Cardiac fibroblast (primary cell): Measurements from ENCODE around the gene UBE2E2.

Source experiments
- DNase-seq, 2 donors: peaks; one replicate each; pipeline versions ENCODE4 v3.0.0 to v3.0.0-alpha.2; 2010; ENCODE audit warnings: low read depth in 2 of 2
- H3K4me3 ChIP-seq, 2 donors: replicated peaks in 1 of 2; 1 replicate in 1 of 2; 2 replicates in 1 of 2; pipeline ENCODE4 v1.5.1; 2011; ENCODE audit warnings: low read depth in 2 of 2, low read length in 2 of 2, mild to moderate bottlenecking in 2 of 2, moderate library complexity in 1 of 2
- TF ChIP-seq, protein P1 (sequence below): IDR thresholded peaks from one replicate; pipeline ENCODE4 v1.5.1; 2011; ENCODE audit warnings: low read depth, mild to moderate bottlenecking, low read length, inconsistent platforms

UBE2E2 gene

DNA sequence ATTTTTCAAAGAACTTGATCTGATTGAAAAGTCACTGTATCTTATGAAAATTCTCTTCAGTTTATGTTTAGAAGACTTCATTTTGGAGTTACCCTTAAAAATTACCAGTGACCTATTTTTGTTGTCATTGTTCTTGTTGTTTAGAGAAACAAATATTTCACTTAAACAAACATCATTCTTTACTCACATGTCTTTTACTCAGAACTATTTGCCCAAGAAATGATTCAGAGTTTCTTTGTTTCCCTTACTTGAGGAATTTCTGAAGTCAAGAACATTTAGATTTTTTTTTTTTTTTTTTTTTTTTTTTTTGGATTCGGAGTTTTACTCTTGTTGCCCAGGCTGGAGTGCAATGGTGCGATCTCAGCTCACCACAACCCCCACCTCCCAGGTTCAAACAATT is 343.1 kb downstream of the UBE2E2 start:
- TF ChIP-seq, protein P1, sequence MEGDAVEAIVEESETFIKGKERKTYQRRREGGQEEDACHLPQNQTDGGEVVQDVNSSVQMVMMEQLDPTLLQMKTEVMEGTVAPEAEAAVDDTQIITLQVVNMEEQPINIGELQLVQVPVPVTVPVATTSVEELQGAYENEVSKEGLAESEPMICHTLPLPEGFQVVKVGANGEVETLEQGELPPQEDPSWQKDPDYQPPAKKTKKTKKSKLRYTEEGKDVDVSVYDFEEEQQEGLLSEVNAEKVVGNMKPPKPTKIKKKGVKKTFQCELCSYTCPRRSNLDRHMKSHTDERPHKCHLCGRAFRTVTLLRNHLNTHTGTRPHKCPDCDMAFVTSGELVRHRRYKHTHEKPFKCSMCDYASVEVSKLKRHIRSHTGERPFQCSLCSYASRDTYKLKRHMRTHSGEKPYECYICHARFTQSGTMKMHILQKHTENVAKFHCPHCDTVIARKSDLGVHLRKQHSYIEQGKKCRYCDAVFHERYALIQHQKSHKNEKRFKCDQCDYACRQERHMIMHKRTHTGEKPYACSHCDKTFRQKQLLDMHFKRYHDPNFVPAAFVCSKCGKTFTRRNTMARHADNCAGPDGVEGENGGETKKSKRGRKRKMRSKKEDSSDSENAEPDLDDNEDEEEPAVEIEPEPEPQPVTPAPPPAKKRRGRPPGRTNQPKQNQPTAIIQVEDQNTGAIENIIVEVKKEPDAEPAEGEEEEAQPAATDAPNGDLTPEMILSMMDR = no peak
- peak in 1 of 2 donors; percentile 83 for DNase-seq
- no peak overlapping the region for H3K4me3 ChIP-seq

DNA sequence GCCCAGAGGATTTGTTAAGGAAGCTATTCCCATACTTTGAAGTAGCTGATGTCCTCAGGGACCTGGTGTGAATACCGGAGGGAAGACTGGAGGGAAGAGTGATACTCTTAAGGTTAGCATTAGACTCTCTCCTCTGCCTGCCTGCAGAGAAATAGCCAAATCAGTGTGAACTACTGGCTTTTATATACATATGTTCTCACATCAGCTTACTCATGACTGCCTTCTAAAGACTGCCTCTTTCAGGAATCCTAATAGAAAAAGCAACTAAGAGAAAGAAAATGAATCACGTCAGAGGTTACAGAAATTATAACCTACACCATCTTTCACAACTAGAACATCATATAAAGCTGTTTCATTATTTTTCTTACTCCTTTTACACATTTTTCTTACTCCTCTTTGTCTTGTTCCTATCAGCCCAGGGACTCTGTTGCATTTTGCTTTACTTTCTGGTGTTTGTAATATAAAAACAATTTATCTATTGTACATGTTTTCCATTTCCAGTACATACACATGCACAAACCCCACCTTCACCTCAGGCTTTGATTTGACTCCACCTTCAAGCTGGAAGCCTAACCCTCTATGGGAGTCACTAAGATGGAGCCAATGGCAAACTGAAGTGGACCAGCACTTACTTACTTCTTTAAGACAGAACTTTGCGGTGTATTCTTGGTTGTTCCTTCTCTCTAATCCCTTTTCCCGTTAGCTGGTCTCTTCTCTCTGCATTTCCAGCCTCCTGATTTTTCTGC is 345.0 kb downstream of the UBE2E2 start:
- TF ChIP-seq, protein P1 = no peak
- H3K4me3 ChIP-seq = no peak overlapping the region
- DNase-seq = peak in 1 of 2 donors; percentile 38

DNA sequence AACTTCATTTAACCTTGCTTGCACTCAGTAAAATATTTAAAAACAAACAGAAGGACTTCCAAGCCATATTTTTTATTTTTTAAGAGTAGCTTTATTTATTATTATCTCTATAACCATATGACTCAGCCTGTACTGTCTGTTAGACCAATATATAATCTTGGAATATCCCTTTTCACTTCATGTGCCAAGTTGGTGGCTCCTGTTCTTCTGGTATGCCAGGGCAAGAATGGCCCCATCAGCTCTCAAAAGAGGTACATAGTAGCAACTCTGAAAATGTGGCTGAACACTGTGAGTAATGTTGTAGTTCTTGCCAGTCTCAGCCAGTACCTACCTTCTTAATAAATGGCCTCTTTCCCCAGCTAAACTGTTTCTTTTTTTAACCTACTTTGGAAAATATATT is 345.6 kb downstream of the UBE2E2 start:
- no peak overlapping the region for H3K4me3 ChIP-seq
- DNase-seq = peak; percentile 9
- TF ChIP-seq, protein P1 = no peak

DNA sequence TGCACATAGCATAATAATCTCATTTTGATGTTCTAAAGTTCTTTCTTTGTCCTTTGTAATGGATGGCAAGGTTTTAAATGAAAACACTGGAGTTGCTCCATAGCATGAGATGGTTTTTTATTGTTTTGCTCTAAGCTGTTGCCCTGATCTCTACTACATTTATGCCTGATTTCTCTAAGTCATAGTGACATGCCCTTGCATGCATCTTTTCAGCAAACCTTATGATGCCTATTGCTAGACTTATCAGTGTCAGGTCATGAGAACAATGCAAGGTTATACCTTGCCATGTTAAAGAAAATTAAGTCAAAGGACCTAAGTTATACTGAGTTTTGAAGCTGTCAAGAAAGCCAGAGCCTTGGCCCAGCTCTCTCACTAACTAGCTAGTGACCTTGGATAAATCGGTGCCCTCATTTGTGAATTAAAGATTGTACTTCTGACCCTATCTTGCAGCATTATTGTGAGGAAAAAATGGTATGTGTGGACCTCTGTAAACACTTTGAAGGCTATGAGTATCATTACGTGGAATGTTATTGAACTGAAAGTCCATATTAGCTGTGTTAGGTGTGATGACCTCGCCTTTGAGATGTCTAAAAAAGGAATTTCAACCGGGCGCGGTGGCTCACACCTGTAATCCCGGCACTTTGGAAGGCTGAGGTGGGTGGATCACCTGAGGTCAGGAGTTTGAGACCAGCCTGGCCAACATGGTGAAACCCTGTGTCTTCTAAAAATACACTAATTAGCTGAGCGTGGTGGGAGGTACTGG is 346.2 kb downstream of the UBE2E2 start:
- no peak for DNase-seq
- H3K4me3 ChIP-seq = no peak overlapping the region
- TF ChIP-seq, protein P1 = no peak

DNA sequence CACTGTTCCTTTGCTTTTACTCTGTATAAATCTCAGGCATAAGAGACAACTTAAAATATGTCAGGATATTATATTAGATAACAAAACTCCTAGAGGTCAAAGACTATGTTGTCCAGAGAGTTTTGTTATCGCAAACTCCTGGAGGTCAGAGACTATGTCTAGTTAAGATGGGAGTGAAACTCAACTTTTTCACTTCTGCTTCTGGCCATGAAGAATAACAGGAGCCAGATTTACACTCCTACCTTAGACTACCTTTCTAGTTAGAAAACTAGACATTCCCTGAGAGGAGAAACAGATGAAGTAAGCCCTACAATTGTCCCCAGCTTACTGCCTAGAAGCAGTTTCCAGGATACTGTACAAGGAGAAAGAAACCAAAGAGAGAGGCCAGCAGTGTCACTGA is 347.3 kb downstream of the UBE2E2 start:
- H3K4me3 ChIP-seq = no peak overlapping the region
- no peak for DNase-seq
- TF ChIP-seq, protein P1 = no peak

DNA sequence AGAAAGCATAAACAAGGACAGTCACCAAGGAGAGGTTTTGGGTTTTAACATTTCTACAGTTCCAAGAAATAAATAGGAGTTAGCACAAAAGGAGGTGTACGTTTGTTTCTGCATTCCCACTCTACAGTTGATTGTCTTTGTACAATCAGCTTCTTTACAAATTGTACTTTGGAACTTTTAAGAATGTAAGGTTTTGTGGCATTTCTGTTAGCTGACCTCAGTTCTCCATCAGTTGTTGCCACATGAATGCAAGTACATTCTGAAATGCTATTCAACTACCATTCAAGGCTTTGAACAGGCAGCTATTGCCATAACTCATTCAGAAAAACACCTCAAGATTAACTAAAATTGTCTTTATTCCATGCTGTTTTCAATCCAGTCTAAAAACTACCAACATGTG is 349.4 kb downstream of the UBE2E2 start:
- no peak overlapping the region for H3K4me3 ChIP-seq
- no peak for DNase-seq
- TF ChIP-seq, protein P1 = no peak
